Measurements from ENCODE around the gene PPIG.
"Not testable (repeated sequence)": the region's sequence is repeated elsewhere in the genome, so short reads cannot be mapped to it uniquely, and the experiment has no call there.

DNA sequence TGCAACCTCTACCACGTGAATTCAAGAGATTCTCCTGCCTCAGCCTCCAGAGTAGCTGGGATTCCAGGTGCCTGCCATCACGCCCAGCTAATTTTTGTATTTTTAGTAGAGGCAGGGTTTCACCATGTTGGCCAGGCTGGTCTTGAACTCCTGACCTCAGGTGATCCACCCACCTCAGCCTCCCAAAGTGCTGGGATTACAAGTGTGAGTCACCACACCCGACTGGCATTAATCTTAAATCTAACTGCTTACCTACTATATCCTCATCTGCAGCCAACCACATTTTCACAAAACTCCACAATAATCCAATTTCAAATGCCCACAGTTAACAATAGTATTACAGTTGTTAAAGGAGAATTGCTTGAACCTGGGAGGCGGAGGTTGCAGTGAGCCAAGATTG, 13.4 kb upstream of the PPIG start:
- TF ChIP-seq EZH2phosphoT487 (IDR thresholded peaks at IDR 0.05; ENCODE audit: unreplicated experiment); POLR2AphosphoS5 (IDR thresholded peaks at IDR 0.05; ENCODE audit: low read depth); EZH2 (IDR thresholded peaks at IDR 0.05; ENCODE audit: low read depth, unreplicated experiment); STAT1 (IDR thresholded peaks at IDR 0.05; ENCODE audit: unreplicated experiment); JUNB (IDR thresholded peaks at IDR 0.05; ENCODE audit: unreplicated experiment); CREB1 (CRISPR knock-in tag; IDR thresholded peaks at IDR 0.05; ENCODE audit: low read depth); ZNF331 (CRISPR knock-in tag; IDR thresholded peaks at IDR 0.05; ENCODE audit: low read depth); ZNF114 (CRISPR knock-in tag; IDR thresholded peaks at IDR 0.05); NANOG (IDR thresholded peaks at IDR 0.05; ENCODE audit: borderline replicate concordance): not testable (repeated sequence)
- TF ChIP-seq, protein P1, sequence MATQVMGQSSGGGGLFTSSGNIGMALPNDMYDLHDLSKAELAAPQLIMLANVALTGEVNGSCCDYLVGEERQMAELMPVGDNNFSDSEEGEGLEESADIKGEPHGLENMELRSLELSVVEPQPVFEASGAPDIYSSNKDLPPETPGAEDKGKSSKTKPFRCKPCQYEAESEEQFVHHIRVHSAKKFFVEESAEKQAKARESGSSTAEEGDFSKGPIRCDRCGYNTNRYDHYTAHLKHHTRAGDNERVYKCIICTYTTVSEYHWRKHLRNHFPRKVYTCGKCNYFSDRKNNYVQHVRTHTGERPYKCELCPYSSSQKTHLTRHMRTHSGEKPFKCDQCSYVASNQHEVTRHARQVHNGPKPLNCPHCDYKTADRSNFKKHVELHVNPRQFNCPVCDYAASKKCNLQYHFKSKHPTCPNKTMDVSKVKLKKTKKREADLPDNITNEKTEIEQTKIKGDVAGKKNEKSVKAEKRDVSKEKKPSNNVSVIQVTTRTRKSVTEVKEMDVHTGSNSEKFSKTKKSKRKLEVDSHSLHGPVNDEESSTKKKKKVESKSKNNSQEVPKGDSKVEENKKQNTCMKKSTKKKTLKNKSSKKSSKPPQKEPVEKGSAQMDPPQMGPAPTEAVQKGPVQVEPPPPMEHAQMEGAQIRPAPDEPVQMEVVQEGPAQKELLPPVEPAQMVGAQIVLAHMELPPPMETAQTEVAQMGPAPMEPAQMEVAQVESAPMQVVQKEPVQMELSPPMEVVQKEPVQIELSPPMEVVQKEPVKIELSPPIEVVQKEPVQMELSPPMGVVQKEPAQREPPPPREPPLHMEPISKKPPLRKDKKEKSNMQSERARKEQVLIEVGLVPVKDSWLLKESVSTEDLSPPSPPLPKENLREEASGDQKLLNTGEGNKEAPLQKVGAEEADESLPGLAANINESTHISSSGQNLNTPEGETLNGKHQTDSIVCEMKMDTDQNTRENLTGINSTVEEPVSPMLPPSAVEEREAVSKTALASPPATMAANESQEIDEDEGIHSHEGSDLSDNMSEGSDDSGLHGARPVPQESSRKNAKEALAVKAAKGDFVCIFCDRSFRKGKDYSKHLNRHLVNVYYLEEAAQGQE (IDR thresholded peaks at IDR 0.05; ENCODE audit: unreplicated experiment): not testable (repeated sequence)
- TF ChIP-seq, protein P2, sequence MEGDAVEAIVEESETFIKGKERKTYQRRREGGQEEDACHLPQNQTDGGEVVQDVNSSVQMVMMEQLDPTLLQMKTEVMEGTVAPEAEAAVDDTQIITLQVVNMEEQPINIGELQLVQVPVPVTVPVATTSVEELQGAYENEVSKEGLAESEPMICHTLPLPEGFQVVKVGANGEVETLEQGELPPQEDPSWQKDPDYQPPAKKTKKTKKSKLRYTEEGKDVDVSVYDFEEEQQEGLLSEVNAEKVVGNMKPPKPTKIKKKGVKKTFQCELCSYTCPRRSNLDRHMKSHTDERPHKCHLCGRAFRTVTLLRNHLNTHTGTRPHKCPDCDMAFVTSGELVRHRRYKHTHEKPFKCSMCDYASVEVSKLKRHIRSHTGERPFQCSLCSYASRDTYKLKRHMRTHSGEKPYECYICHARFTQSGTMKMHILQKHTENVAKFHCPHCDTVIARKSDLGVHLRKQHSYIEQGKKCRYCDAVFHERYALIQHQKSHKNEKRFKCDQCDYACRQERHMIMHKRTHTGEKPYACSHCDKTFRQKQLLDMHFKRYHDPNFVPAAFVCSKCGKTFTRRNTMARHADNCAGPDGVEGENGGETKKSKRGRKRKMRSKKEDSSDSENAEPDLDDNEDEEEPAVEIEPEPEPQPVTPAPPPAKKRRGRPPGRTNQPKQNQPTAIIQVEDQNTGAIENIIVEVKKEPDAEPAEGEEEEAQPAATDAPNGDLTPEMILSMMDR (conservative IDR thresholded peaks at IDR 0.05; ENCODE audit: low read depth in 2 of 2): not testable (repeated sequence)
- TF ChIP-seq, protein P3, sequence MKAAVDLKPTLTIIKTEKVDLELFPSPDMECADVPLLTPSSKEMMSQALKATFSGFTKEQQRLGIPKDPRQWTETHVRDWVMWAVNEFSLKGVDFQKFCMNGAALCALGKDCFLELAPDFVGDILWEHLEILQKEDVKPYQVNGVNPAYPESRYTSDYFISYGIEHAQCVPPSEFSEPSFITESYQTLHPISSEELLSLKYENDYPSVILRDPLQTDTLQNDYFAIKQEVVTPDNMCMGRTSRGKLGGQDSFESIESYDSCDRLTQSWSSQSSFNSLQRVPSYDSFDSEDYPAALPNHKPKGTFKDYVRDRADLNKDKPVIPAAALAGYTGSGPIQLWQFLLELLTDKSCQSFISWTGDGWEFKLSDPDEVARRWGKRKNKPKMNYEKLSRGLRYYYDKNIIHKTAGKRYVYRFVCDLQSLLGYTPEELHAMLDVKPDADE (IDR thresholded peaks at IDR 0.05): not testable (repeated sequence)
- TF ChIP-seq, protein P4, sequence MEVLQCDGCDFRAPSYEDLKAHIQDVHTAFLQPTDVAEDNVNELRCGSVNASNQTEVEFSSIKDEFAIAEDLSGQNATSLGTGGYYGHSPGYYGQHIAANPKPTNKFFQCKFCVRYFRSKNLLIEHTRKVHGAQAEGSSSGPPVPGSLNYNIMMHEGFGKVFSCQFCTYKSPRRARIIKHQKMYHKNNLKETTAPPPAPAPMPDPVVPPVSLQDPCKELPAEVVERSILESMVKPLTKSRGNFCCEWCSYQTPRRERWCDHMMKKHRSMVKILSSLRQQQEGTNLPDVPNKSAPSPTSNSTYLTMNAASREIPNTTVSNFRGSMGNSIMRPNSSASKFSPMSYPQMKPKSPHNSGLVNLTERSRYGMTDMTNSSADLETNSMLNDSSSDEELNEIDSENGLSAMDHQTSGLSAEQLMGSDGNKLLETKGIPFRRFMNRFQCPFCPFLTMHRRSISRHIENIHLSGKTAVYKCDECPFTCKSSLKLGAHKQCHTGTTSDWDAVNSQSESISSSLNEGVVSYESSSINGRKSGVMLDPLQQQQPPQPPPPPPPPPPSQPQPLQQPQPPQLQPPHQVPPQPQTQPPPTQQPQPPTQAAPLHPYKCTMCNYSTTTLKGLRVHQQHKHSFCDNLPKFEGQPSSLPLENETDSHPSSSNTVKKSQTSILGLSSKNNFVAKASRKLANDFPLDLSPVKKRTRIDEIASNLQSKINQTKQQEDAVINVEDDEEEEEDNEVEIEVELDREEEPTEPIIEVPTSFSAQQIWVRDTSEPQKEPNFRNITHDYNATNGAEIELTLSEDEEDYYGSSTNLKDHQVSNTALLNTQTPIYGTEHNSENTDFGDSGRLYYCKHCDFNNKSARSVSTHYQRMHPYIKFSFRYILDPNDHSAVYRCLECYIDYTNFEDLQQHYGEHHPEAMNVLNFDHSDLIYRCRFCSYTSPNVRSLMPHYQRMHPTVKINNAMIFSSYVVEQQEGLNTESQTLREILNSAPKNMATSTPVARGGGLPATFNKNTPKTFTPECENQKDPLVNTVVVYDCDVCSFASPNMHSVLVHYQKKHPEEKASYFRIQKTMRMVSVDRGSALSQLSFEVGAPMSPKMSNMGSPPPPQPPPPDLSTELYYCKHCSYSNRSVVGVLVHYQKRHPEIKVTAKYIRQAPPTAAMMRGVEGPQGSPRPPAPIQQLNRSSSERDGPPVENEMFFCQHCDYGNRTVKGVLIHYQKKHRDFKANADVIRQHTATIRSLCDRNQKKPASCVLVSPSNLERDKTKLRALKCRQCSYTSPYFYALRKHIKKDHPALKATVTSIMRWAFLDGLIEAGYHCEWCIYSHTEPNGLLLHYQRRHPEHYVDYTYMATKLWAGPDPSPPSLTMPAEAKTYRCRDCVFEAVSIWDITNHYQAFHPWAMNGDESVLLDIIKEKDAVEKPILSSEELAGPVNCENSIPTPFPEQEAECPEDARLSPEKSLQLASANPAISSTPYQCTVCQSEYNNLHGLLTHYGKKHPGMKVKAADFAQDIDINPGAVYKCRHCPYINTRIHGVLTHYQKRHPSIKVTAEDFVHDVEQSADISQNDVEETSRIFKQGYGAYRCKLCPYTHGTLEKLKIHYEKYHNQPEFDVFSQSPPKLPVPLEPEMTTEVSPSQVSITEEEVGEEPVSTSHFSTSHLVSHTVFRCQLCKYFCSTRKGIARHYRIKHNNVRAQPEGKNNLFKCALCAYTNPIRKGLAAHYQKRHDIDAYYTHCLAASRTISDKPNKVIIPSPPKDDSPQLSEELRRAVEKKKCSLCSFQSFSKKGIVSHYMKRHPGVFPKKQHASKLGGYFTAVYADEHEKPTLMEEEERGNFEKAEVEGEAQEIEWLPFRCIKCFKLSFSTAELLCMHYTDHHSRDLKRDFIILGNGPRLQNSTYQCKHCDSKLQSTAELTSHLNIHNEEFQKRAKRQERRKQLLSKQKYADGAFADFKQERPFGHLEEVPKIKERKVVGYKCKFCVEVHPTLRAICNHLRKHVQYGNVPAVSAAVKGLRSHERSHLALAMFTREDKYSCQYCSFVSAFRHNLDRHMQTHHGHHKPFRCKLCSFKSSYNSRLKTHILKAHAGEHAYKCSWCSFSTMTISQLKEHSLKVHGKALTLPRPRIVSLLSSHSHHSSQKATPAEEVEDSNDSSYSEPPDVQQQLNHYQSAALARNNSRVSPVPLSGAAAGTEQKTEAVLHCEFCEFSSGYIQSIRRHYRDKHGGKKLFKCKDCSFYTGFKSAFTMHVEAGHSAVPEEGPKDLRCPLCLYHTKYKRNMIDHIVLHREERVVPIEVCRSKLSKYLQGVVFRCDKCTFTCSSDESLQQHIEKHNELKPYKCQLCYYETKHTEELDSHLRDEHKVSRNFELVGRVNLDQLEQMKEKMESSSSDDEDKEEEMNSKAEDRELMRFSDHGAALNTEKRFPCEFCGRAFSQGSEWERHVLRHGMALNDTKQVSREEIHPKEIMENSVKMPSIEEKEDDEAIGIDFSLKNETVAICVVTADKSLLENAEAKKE (CRISPR knock-in tag; IDR thresholded peaks at IDR 0.05): not testable (repeated sequence)

Measured in GM23338 (cell line).